Endothelial cell of umbilical vein (primary cell): ENCODE measurements around the gene CD82. TPM values are rescaled to one million over a fixed set of nuclear protein-coding genes. Genes with fewer than 3 reads are reported as not detected.

Source experiments
- BruUV-seq: library from RNA; stranded (reverse); fragments of 400-500 nt; replicated peaks from 2 replicates; lab custom pipeline; 2021; lab: Mats Ljungman, UMichigan
- CTCF ChIA-PET: fragments of 300-600, 350-600 bp; sonication (Branson Sonifier 250); formaldehyde crosslinking; loops from one replicate; lab custom pipeline; 2021; ENCODE audit warnings: antibody characterized with exemption, inconsistent platforms; lab: Charles Lee
- POLR2A ChIA-PET: fragments of 300-600, 350-600 bp; sonication (Branson Sonifier 250); formaldehyde crosslinking; loops from one replicate; lab custom pipeline; 2021; ENCODE audit warnings: antibody characterized with exemption, inconsistent platforms; lab: Charles Lee
- DNase-seq: peaks from one replicate; pipeline ENCODE4 v3.0.0-alpha.2; 2011; ENCODE audit warnings: low read depth, low spot score
- FAIRE-seq: peaks from 2 replicates; lab custom pipeline; 2011; peaks lifted over from hg19 to GRCh38; lab: Jason Lieb, UNC
- H2AFZ ChIP-seq: 2 replicates; pipeline ENCODE4 v1.6.0; 2012; ENCODE audit warnings: low read depth, low read length, control low read depth, inconsistent platforms
- H3K27ac ChIP-seq: 2 replicates; pipeline ENCODE4 v1.5.1; 2011; ENCODE audit warnings: low read depth, mild to moderate bottlenecking, control low read depth, low read length, moderate library complexity; ENCODE audit not compliant: insufficient read depth
- H3K27me3 ChIP-seq, 2 experiments: 2 replicates each; pipeline versions ENCODE4 v1.6.0 to v1.6.1; 2011; ENCODE audit warnings: low read length in 2 of 2, mixed read lengths in 1 of 2; ENCODE audit not compliant: control insufficient read depth in 2 of 2, insufficient read depth in 2 of 2
- H3K36me3 ChIP-seq, 2 experiments: 2 replicates in 1 of 2; 3 replicates in 1 of 2; pipeline ENCODE4 v1.5.1; 2011; ENCODE audit warnings: low read length in 2 of 2, mild to moderate bottlenecking in 1 of 2, moderate library complexity in 1 of 2; ENCODE audit not compliant: control insufficient read depth in 2 of 2, insufficient read depth in 2 of 2; ENCODE audit errors: extremely low read depth in 1 of 2
- H3K4me1 ChIP-seq: 3 replicates; pipeline ENCODE4 v1.5.1; 2011; ENCODE audit warnings: mild to moderate bottlenecking, low read length; ENCODE audit not compliant: control insufficient read depth, insufficient read depth; ENCODE audit errors: extremely low read depth
- H3K4me2 ChIP-seq: 2 replicates; pipeline ENCODE4 v1.6.1; 2011; ENCODE audit warnings: low read length, control low read depth, mixed read lengths; ENCODE audit not compliant: insufficient read depth
- H3K4me3 ChIP-seq, 3 experiments: fragments of 200-600 bp in 1 of 3; sonication (generic), shearing (Covaris generic) in 1 of 3; replicated peaks in 1 of 3; 2 replicates each; pipeline ENCODE4 v1.5.1; 2011 to 2016; ENCODE audit warnings: control low read depth in 3 of 3, low read length in 3 of 3, mild to moderate bottlenecking in 2 of 3, inconsistent platforms in 1 of 3, low read depth in 1 of 3, moderate library complexity in 1 of 3; ENCODE audit not compliant: insufficient read depth in 1 of 3
- H3K79me2 ChIP-seq: 2 replicates; pipeline ENCODE4 v1.6.0; 2012; ENCODE audit warnings: low read length, inconsistent platforms; ENCODE audit not compliant: control insufficient read depth, insufficient read depth
- H3K9ac ChIP-seq: replicated peaks from 2 replicates; pipeline ENCODE3; 2011; ENCODE audit warnings: low read length, control low read depth; ENCODE audit not compliant: insufficient read depth; ENCODE audit errors: extremely low read depth
- H3K9me1 ChIP-seq: replicated peaks from 3 replicates; pipeline ENCODE4 v1.6.0; 2011; ENCODE audit warnings: mild to moderate bottlenecking, low read length; ENCODE audit not compliant: control insufficient read depth, insufficient read depth; ENCODE audit errors: extremely low read depth
- H3K9me3 ChIP-seq: replicated peaks from 2 replicates; pipeline ENCODE4 v1.5.1; 2012; ENCODE audit warnings: low read length, inconsistent platforms; ENCODE audit not compliant: control insufficient read depth, insufficient read depth
- H4K20me1 ChIP-seq: replicated peaks from 2 replicates; pipeline ENCODE3; 2011; ENCODE audit warnings: mild to moderate bottlenecking, low read length; ENCODE audit not compliant: control insufficient read depth, insufficient read depth; ENCODE audit errors: extremely low read depth
- CTCF ChIP-seq, 2 donors: IDR thresholded peaks; 1 replicate in 1 of 2; 2 replicates in 1 of 2; pipeline ENCODE4 v1.5.1; 2011; ENCODE audit warnings: low read length in 2 of 2, mild to moderate bottlenecking in 2 of 2, moderate library complexity in 2 of 2, control low read depth in 1 of 2, inconsistent platforms in 1 of 2, low read depth in 1 of 2; ENCODE audit not compliant: insufficient read depth in 1 of 2; ENCODE audit errors: extremely low read depth in 1 of 2
- EZH2 ChIP-seq: IDR thresholded peaks from 2 replicates; pipeline ENCODE4 v1.6.1; 2012; ENCODE audit warnings: borderline replicate concordance, low read depth, mild to moderate bottlenecking, moderate library complexity, low read length, inconsistent platforms; ENCODE audit not compliant: severe bottlenecking
- FOS ChIP-seq: IDR thresholded peaks from 2 replicates; pipeline ENCODE4 v1.6.1; 2011; ENCODE audit warnings: mild to moderate bottlenecking, low read length, moderate library complexity, borderline replicate concordance; ENCODE audit not compliant: insufficient read depth
- GATA2 ChIP-seq: IDR thresholded peaks from 2 replicates; pipeline ENCODE4 v1.7.0; 2011; ENCODE audit warnings: low read depth, mild to moderate bottlenecking, moderate library complexity, mixed read lengths, low read length; ENCODE audit not compliant: insufficient read length, insufficient read depth
- JUN ChIP-seq: IDR thresholded peaks from 2 replicates; pipeline ENCODE4 v1.6.1; 2011; ENCODE audit warnings: borderline replicate concordance, low read depth; ENCODE audit not compliant: insufficient read length, insufficient read depth
- MAX ChIP-seq: IDR thresholded peaks from 2 replicates; pipeline ENCODE4 v1.6.1; 2011; ENCODE audit not compliant: insufficient read depth, insufficient read length
- MYC ChIP-seq: IDR thresholded peaks from one replicate; pipeline ENCODE4 v1.6.1; 2011; ENCODE audit warnings: mild to moderate bottlenecking, low read depth, low read length
- POLR2A ChIP-seq: IDR thresholded peaks from 2 replicates; pipeline ENCODE4 v1.6.1; 2012; ENCODE audit warnings: low read depth, mild to moderate bottlenecking, control low read depth, low read length
- POLR2AphosphoS5 ChIP-seq: IDR thresholded peaks from 2 replicates; pipeline ENCODE4 v1.6.1; 2012; ENCODE audit warnings: low read depth, mild to moderate bottlenecking, control low read depth, low read length, moderate library complexity; ENCODE audit not compliant: insufficient read depth
- dilution Hi-C: fragments of 300-500 bp; cut with MboI; formaldehyde crosslinking; loops from one replicate; pipeline ENCODE4 v1.15.0; 2019; ENCODE audit warnings: low sequenced_read_pairs; ENCODE audit not compliant: extremely low pct_ligation_motif_present
- intact Hi-C: fragments of 100-400 bp; cut with micrococcal nuclease; formaldehyde crosslinking; loops from one replicate; pipeline ENCODE4 v1.10.0; 2022
- polyA plus RNA-seq, 4 experiments: library from polyadenylated mRNA; depleted of rRNA in 3 of 4; stranded (reverse) in 3 of 4; unstranded in 1 of 4; fragments of >200 nt; gene quantifications; 2 replicates each; pipeline versions ENCODE4 v1.2.1 to v1.2.3, GENCODE V29; 2011 to 2012; ENCODE audit warnings: missing spikeins in 1 of 4
- total RNA-seq: library from RNA; stranded (reverse); gene quantifications from 2 replicates; pipeline ENCODE4 v1.2.3, GENCODE V29; 2021

Gene CD82
- total and polyA plus RNA-seq, 2 donors (not counting 3 experiments of a cell fraction or from before 2014, with no cell fraction given) = 17.9 to 25.2 TPM

GRCh38 chr11:44531636-44532035 lies 33.8 kb upstream of the CD82 start:
- H3K36me3 ChIP-seq = no peaks in the 10 kb centered on the region
- CTCF ChIA-PET = interaction anchor here (1.3 to 1.6 kb wide), 2 partner anchors 8 to 438 kb away, joined by 3 read pairs; no protein-coding TSS in a partner anchor
- H3K4me1 ChIP-seq = no peaks in the 10 kb centered on the region
- DNase-seq (no peak), FAIRE-seq (no peak)
- H3K9me3 ChIP-seq = no peaks in the 10 kb centered on the region
- TF ChIP-seq POLR2A (no peak), GATA2 (no peak), MAX (no peak), POLR2AphosphoS5 (no peak)
- POLR2A ChIA-PET = no interaction called here
- H3K9ac ChIP-seq = no peak overlapping the region
- no peaks in the 10 kb centered on the region for H3K27me3 ChIP-seq
- no peak overlapping the region for H2AFZ ChIP-seq
- dilution Hi-C loops (no loop called here), intact Hi-C loops (no loop called here)
- no TSS peak for BruUV-seq
- no peak overlapping the region for H3K4me3 ChIP-seq
- H4K20me1 ChIP-seq = no peaks in the 10 kb centered on the region
- no peaks in the 10 kb centered on the region for H3K79me2 ChIP-seq
- H3K27ac ChIP-seq = no peak overlapping the region
- no peaks in the 10 kb centered on the region for H3K9me1 ChIP-seq
- no peak overlapping the region for H3K4me2 ChIP-seq

- no peaks in the 10 kb centered on the region for H3K9me3 ChIP-seq
- dilution Hi-C loops = no loop called here
- no TSS peak for BruUV-seq
- H3K4me3 ChIP-seq = no peak overlapping the region
- ChIA-PET CTCF (interaction anchor here (1.3 to 1.6 kb wide), 2 partner anchors 9 to 439 kb away, joined by 3 read pairs; no protein-coding TSS in a partner anchor), POLR2A (no interaction called here)
- no peak overlapping the region for H3K9ac ChIP-seq
- intact Hi-C loops = no loop called here
- no peaks in the 10 kb centered on the region for H4K20me1 ChIP-seq
- FAIRE-seq (no peak), DNase-seq (no peak)
- no peaks in the 10 kb centered on the region for H3K4me1 ChIP-seq
- H2AFZ ChIP-seq = no peak overlapping the region
- H3K9me1 ChIP-seq = no peaks in the 10 kb centered on the region
- H3K27ac ChIP-seq = no peak overlapping the region
- no peaks in the 10 kb centered on the region for H3K27me3 ChIP-seq
- TF ChIP-seq POLR2A (no peak), CTCF (IDR thresholded peaks at IDR 0.05; ENCODE audit: extremely low read depth in 1 of 2, insufficient read depth in 1 of 2, low read depth in 1 of 2, low read length in 2 of 2) (no peak), MYC (no peak), JUN (no peak), EZH2 (no peak), GATA2 (no peak), FOS (no peak), POLR2AphosphoS5 (no peak), MAX (no peak)
- H3K79me2 ChIP-seq = no peaks in the 10 kb centered on the region
- no peaks in the 10 kb centered on the region for H3K36me3 ChIP-seq
- H3K4me2 ChIP-seq = no peak overlapping the region
Observed at GRCh38 chr11:44532809-44533208, 32.7 kb upstream of the CD82 start.
